Neutrophil (primary cell): ENCODE results near the gene JOSD1.

Source experiments
- H3K27ac ChIP-seq: fragments of 200-600 bp; sonication (generic); 2 replicates; pipeline ENCODE4 v1.5.1; 2016; ENCODE audit warnings: mild to moderate bottlenecking, moderate library complexity
- H3K27me3 ChIP-seq: fragments of 200-600 bp; sonication (generic); 2 replicates; pipeline ENCODE4 v1.6.0; 2016; ENCODE audit warnings: mild to moderate bottlenecking
- H3K36me3 ChIP-seq: fragments of 200-600 bp; sonication (generic); 2 replicates; pipeline ENCODE4 v1.5.1; 2017
- H3K4me1 ChIP-seq, 2 experiments: fragments of 200-600 bp in 1 of 2; sonication (generic) in 1 of 2; 1 replicate in 1 of 2; 2 replicates in 1 of 2; pipeline versions ENCODE4 v1.5.1 to v1.6.1; 2013 to 2016; ENCODE audit warnings: low read depth in 1 of 2, low read length in 1 of 2, mild to moderate bottlenecking in 1 of 2, moderate library complexity in 1 of 2; ENCODE audit not compliant: control insufficient read depth in 1 of 2, insufficient read depth in 1 of 2
- H3K4me3 ChIP-seq, 2 experiments: fragments of 200-600 bp in 1 of 2; sonication (generic) in 1 of 2; 1 replicate in 1 of 2; 2 replicates in 1 of 2; pipeline ENCODE4 v1.5.1; 2013 to 2016; ENCODE audit warnings: low read depth in 1 of 2, low read length in 1 of 2, mild to moderate bottlenecking in 1 of 2, moderate library complexity in 1 of 2
- H3K9me3 ChIP-seq: fragments of 200-600 bp; sonication (generic); 2 replicates; pipeline ENCODE4 v1.5.1; 2016
- TF ChIP-seq, protein P1 (sequence below): fragments of 200-600 bp; sonication (generic); IDR thresholded peaks from 2 replicates; pipeline ENCODE4 v1.5.1; 2016; ENCODE audit warnings: antibody characterized with exemption

Gene JOSD1

DNA sequence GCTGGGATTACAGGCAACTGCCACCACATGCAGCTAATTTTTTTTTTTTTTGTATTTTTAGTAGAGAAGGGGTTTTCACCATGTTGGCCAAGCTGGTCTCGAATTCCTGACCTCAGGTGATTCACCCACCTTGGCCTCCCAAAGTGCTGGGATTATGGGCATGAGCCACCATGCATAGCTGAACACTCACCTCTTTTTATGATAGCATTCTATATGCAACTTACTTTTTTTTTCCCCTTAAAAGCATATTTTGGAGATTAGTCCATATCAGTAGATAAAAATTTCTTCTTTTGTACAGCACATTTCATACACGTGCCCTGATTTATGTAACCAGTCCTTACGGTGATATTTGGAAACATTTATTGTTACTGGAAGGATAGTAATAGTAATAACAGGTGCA lies 19.6 kb upstream of the JOSD1 start:
- peaks cover 97% of the 10 kb centered on the region for H3K36me3 ChIP-seq
- no peak overlapping the region for H3K4me3 ChIP-seq
- no peaks in the 10 kb centered on the region for H3K9me3 ChIP-seq
- no peaks in the 10 kb centered on the region for H3K27me3 ChIP-seq
- peaks cover 0 to under 1% of the 10 kb centered on the region in 2 experiments for H3K4me1 ChIP-seq
- no peak overlapping the region for H3K27ac ChIP-seq
- TF ChIP-seq, protein P1, sequence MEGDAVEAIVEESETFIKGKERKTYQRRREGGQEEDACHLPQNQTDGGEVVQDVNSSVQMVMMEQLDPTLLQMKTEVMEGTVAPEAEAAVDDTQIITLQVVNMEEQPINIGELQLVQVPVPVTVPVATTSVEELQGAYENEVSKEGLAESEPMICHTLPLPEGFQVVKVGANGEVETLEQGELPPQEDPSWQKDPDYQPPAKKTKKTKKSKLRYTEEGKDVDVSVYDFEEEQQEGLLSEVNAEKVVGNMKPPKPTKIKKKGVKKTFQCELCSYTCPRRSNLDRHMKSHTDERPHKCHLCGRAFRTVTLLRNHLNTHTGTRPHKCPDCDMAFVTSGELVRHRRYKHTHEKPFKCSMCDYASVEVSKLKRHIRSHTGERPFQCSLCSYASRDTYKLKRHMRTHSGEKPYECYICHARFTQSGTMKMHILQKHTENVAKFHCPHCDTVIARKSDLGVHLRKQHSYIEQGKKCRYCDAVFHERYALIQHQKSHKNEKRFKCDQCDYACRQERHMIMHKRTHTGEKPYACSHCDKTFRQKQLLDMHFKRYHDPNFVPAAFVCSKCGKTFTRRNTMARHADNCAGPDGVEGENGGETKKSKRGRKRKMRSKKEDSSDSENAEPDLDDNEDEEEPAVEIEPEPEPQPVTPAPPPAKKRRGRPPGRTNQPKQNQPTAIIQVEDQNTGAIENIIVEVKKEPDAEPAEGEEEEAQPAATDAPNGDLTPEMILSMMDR, result no peak

DNA sequence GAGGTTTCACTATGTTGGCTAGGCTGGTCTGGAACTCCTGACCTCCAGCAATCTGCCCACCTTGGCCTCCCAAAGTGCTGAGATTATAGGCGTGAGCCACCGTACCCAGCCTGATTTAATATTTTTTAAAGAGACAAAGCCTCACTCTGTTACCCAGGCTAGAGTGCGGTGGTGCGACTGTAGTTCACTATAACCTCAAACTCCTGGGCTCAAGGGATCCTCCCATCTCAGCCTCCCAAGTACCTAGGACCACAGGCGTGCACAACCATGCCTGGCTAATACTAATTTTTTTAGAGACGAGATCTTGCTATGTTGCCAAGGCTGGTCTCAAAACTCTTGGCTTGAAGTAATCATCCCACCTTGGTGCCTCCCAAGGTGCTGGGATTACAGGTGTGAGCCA lies 18.5 kb upstream of the JOSD1 start:
- Histone ChIP-seq H3K4me3 (no peak overlapping the region), H3K27ac (peak overlapping the region; percentile 31), H3K9me3 (no peaks in the 10 kb centered on the region), H3K4me1 (peaks cover 9 to 12% of the 10 kb centered on the region in 2 experiments), H3K36me3 (peaks cover 91% of the 10 kb centered on the region), H3K27me3 (no peaks in the 10 kb centered on the region)
- TF ChIP-seq, protein P1, result no peak

DNA sequence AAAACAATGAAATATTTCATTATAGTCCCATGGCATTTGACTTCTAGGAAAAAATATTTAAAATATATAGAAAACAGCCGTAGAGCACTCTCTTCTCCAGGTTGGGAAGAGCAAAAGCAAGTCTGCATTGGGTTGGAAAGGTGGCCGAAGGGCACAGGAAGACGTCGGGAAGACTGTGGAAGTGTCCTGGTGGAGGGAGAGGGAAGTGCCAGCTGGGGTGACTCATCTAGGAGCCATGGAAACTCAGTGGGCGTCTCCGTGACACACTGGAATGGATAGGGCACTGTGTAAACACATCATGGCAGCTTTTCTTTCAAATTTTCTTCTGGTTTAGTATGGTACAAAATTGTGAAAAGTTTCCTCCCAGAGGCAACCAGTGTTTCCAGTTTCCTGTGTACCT lies 17.7 kb upstream of the JOSD1 start:
- Histone ChIP-seq H3K27ac (peak overlapping the region; percentile 36), H3K27me3 (no peaks in the 10 kb centered on the region), H3K36me3 (peaks cover 83% of the 10 kb centered on the region), H3K9me3 (no peaks in the 10 kb centered on the region), H3K4me3 (no peak overlapping the region), H3K4me1 (peaks cover 17 to 19% of the 10 kb centered on the region in 2 experiments)
- TF ChIP-seq, protein P1, result no peak

DNA sequence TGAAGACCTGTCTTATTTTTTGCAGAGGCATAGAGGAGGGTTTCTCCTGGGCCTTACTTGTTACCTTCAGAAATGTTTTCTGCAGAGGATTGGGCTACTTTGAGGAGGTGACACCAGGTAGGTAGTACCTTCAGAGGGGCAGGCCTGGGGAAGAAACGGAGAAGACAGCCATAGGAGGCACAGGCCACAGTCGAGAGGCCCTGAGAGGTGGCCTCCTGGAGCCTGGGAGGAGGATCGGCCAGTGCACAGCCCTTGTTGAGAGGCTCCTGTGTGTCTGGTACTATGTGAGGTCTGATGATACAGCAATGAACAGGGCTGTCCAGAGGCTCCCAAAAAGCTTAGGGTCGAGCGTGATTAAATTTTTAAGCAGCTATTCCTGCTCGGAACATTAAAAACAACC lies 16.5 kb upstream of the JOSD1 start:
- Histone ChIP-seq H3K9me3 (no peaks in the 10 kb centered on the region), H3K4me3 (no peak overlapping the region), H3K27ac (peak overlapping the region; percentile 36), H3K36me3 (peaks cover 71% of the 10 kb centered on the region), H3K4me1 (peaks cover 28 to 31% of the 10 kb centered on the region in 2 experiments), H3K27me3 (no peaks in the 10 kb centered on the region)
- TF ChIP-seq, protein P1, result no peak

DNA sequence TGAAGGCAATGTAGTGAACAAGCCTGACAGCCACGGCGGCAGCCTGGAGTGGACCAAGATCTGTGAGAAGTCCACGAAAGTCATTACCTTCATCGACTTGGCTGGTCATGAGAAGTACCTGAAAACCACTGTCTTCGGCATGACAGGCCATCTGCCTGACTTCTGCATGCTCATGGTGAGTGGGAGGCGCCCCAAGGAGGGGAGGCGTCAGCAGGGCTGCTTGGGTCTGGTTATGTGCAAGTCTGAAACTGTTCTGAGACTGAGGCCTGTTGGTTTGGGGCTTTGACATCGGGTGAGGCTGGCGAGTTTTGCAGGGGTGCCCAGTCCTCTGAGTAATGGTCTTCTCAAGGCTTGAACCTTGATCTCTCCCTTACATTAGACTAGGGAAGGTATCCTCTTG lies 16.1 kb upstream of the JOSD1 start:
- Histone ChIP-seq H3K4me1 (peaks cover 33 to 35% of the 10 kb centered on the region in 2 experiments), H3K4me3 (no peak overlapping the region), H3K36me3 (peaks cover 67% of the 10 kb centered on the region), H3K27ac (peak overlapping the region; percentile 36), H3K27me3 (no peaks in the 10 kb centered on the region), H3K9me3 (no peaks in the 10 kb centered on the region)
- TF ChIP-seq, protein P1, result no peak

DNA sequence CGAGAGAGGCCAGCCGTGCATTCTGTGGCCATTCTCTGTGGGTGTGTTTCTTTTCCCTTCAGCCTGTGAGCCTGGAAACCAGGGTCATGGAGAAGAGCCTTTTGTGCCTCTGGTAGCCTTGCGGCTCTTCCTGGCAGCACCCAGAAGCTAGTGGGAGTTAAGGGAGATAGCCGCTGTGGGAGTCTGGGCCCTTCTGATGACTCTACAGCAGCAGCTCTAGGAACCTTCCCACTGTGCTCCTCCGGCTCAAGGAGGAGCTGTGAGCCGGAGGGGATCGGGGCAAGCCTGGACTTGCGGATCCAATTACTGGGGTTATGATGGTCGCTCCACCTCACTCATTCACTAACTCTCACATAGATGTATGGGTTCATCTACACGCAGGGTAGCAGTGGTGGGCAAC lies 15.5 kb upstream of the JOSD1 start:
- peaks cover 36 to 39% of the 10 kb centered on the region in 2 experiments for H3K4me1 ChIP-seq
- H3K27me3 ChIP-seq, result no peaks in the 10 kb centered on the region
- H3K4me3 ChIP-seq, result no peak overlapping the region
- TF ChIP-seq, protein P1, result no peak
- no peaks in the 10 kb centered on the region for H3K9me3 ChIP-seq
- H3K27ac ChIP-seq, result no peak overlapping the region
- peaks cover 64% of the 10 kb centered on the region for H3K36me3 ChIP-seq
